Karpas-422 (cell line): ENCODE measurements around the gene C9. TPM values are rescaled to one million over a fixed set of nuclear protein-coding genes. Genes with fewer than 3 reads are reported as not detected.

Source experiments
- DNase-seq: peaks from one replicate; pipeline ENCODE4 v3.0.0-alpha.2; 2015
- H2AFZ ChIP-seq: fragments of 200-600 bp; sonication (generic); 2 replicates; pipeline ENCODE4 v1.6.1; 2014; ENCODE audit warnings: antibody characterized with exemption, low read length, mixed read lengths
- H3K27ac ChIP-seq: fragments of 200-600 bp; sonication (generic); 2 replicates; pipeline ENCODE4 v1.5.1; 2014; ENCODE audit warnings: mild to moderate bottlenecking, low read length, moderate library complexity
- H3K27me3 ChIP-seq: fragments of 200-600 bp; sonication (generic); 2 replicates; pipeline ENCODE4 v1.6.1; 2014; ENCODE audit warnings: low read length, mixed read lengths
- H3K36me3 ChIP-seq: fragments of 200-600 bp; sonication (generic); 2 replicates; pipeline ENCODE4 v1.6.1; 2014; ENCODE audit warnings: low read length, mixed read lengths; ENCODE audit not compliant: insufficient read depth
- H3K4me1 ChIP-seq: fragments of 200-600 bp; sonication (generic); 2 replicates; pipeline ENCODE4 v1.6.1; 2014; ENCODE audit warnings: mild to moderate bottlenecking, low read length, mixed read lengths
- H3K4me2 ChIP-seq: fragments of 200-600 bp; sonication (generic); 2 replicates; pipeline ENCODE4 v1.6.1; 2014; ENCODE audit warnings: low read length, low read depth, mild to moderate bottlenecking; ENCODE audit not compliant: poor library complexity, severe bottlenecking
- H3K4me3 ChIP-seq: fragments of 200-600 bp; sonication (generic); 2 replicates; pipeline ENCODE4 v1.5.1; 2014; ENCODE audit warnings: mild to moderate bottlenecking, antibody characterized with exemption, low read length, mixed read lengths
- H3K79me2 ChIP-seq: fragments of 200-600 bp; sonication (generic); 2 replicates; pipeline ENCODE4 v1.6.1; 2014; ENCODE audit warnings: mild to moderate bottlenecking, low read length, mixed read lengths
- H3K9ac ChIP-seq: fragments of 200-600 bp; sonication (generic); 2 replicates; pipeline ENCODE4 v1.6.0; 2014; ENCODE audit warnings: low read length
- H3K9me2 ChIP-seq: fragments of 200-600 bp; sonication (generic), shearing (Covaris generic); replicated peaks from 2 replicates; pipeline ENCODE4 v1.6.0; 2014; ENCODE audit warnings: mild to moderate bottlenecking, low read length, moderate library complexity; ENCODE audit not compliant: insufficient read depth
- H3K9me3 ChIP-seq: fragments of 300-700, 200-600 bp; sonication (generic); 2 replicates; pipeline ENCODE4 v1.6.1; 2014; ENCODE audit warnings: low read length, mixed read lengths
- H4K20me1 ChIP-seq: fragments of 200-600 bp; sonication (generic); 2 replicates; pipeline ENCODE4 v1.6.1; 2014; ENCODE audit warnings: mild to moderate bottlenecking, antibody characterized with exemption, low read length, low read depth; ENCODE audit not compliant: insufficient read depth
- total RNA-seq: library from RNA; depleted of rRNA; stranded (reverse); fragments of >200 nt; shearing (Covaris generic); gene quantifications from 2 replicates; pipeline ENCODE4 v1.2.3, GENCODE V29; 2014; ENCODE audit warnings: low replicate concordance

Gene C9
- total RNA-seq, 1 experiment from 2014 or later, result not detected

- Histone ChIP-seq H3K9ac (no peak overlapping the region), H3K9me2 (no peaks in the 10 kb centered on the region), H4K20me1 (no peaks in the 10 kb centered on the region), H3K4me3 (no peak overlapping the region), H3K36me3 (no peaks in the 10 kb centered on the region), H3K9me3 (no peaks in the 10 kb centered on the region), H3K79me2 (no peaks in the 10 kb centered on the region), H3K27me3 (no peaks in the 10 kb centered on the region), H2AFZ (no peak overlapping the region), H3K4me2 (no peak overlapping the region), H3K4me1 (peaks cover 7% of the 10 kb centered on the region), H3K27ac (no peak overlapping the region)
- DNase-seq, result no peak
Measured at GRCh38 chr5:39266442-39266841, 97.9 kb downstream of the C9 start.

DNA sequence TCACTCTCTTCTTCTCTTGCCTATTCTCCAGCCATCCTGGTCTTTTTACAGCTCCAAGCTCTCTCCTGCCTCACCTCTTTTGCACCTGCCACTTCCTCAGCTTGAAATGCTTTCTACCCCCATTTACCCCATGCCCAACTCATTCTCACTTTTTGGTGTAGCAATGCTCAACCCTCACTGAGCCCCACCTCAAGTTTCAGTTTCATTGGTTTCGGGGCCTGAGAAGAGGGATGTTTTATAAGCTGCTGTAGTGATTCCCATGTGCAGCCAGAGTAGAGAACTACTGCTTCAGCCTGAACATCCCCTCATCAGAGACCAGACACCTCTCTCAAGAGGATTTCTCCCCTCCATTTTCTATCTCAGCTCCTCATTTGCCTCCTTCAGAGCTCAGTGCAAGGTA lies 99.8 kb downstream of the C9 start:
- Histone ChIP-seq H4K20me1 (no peaks in the 10 kb centered on the region), H3K79me2 (no peaks in the 10 kb centered on the region), H3K27me3 (no peaks in the 10 kb centered on the region), H3K36me3 (no peaks in the 10 kb centered on the region), H3K9me3 (no peaks in the 10 kb centered on the region), H2AFZ (no peak overlapping the region), H3K4me3 (no peak overlapping the region), H3K9me2 (no peaks in the 10 kb centered on the region), H3K4me1 (no peaks in the 10 kb centered on the region), H3K4me2 (no peak overlapping the region), H3K9ac (no peak overlapping the region), H3K27ac (no peak overlapping the region)
- DNase-seq, result no peak

DNA sequence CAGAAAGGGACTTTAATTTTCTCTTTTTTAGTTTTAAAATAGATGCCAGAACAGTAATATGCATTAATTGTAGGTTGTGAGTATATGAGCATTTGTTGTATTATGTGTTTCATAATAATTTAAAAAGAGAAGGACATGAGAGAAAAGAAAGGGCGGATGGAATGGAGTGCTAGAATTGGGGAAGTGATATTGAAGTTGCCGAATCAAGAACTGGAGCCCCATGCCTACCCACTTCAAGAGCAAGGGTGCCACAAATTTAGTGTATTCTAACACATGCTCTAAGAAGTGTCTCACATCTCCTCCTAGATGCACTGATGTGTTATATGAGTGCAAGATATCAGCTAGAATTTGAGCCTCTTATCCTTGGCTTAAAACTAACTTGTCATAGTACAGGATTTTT lies 101.3 kb downstream of the C9 start:
- Histone ChIP-seq H3K4me3 (no peak overlapping the region), H3K9ac (no peak overlapping the region), H3K27me3 (no peaks in the 10 kb centered on the region), H4K20me1 (no peaks in the 10 kb centered on the region), H3K4me2 (no peak overlapping the region), H3K79me2 (no peaks in the 10 kb centered on the region), H3K27ac (no peak overlapping the region), H3K36me3 (no peaks in the 10 kb centered on the region), H3K9me3 (no peaks in the 10 kb centered on the region), H2AFZ (no peak overlapping the region), H3K9me2 (no peaks in the 10 kb centered on the region), H3K4me1 (no peaks in the 10 kb centered on the region)
- no peak for DNase-seq

GRCh38 chr5:39260095-39260494 lies 104.2 kb downstream of the C9 start:
- Histone ChIP-seq H3K9me3 (no peaks in the 10 kb centered on the region), H3K9me2 (no peaks in the 10 kb centered on the region), H2AFZ (no peak overlapping the region), H3K4me1 (no peaks in the 10 kb centered on the region), H3K27me3 (no peaks in the 10 kb centered on the region), H4K20me1 (no peaks in the 10 kb centered on the region), H3K4me3 (no peak overlapping the region), H3K36me3 (no peaks in the 10 kb centered on the region), H3K27ac (no peak overlapping the region), H3K79me2 (no peaks in the 10 kb centered on the region), H3K4me2 (no peak overlapping the region), H3K9ac (no peak overlapping the region)
- no peak for DNase-seq

DNA sequence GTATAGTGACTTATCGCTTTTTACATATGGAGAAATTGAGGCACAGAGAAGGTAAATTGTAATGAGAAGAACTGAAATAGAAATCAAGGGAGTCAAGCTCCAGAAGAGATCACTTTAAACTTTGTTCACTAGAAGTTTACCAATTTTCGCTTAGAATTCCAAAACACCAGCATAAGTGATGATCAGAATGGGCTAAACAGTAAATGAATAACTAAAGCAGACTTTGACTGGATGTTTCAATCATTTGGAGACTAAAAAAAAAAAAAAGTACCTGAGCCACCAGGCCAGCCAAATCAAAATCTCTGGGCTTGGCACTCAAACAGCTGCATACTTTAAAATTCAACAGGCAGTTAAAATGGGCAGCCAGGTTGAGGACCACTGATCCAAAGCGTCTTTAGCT lies 106.7 kb downstream of the C9 start:
- H3K27ac ChIP-seq, result no peak overlapping the region
- H3K4me2 ChIP-seq, result no peak overlapping the region
- H3K9ac ChIP-seq, result no peak overlapping the region
- no peaks in the 10 kb centered on the region for H3K27me3 ChIP-seq
- H4K20me1 ChIP-seq, result no peaks in the 10 kb centered on the region
- no peaks in the 10 kb centered on the region for H3K9me3 ChIP-seq
- no peak for DNase-seq
- H3K36me3 ChIP-seq, result no peaks in the 10 kb centered on the region
- H3K9me2 ChIP-seq, result no peaks in the 10 kb centered on the region
- no peak overlapping the region for H3K4me3 ChIP-seq
- no peak overlapping the region for H2AFZ ChIP-seq
- H3K4me1 ChIP-seq, result no peaks in the 10 kb centered on the region
- no peaks in the 10 kb centered on the region for H3K79me2 ChIP-seq

DNA sequence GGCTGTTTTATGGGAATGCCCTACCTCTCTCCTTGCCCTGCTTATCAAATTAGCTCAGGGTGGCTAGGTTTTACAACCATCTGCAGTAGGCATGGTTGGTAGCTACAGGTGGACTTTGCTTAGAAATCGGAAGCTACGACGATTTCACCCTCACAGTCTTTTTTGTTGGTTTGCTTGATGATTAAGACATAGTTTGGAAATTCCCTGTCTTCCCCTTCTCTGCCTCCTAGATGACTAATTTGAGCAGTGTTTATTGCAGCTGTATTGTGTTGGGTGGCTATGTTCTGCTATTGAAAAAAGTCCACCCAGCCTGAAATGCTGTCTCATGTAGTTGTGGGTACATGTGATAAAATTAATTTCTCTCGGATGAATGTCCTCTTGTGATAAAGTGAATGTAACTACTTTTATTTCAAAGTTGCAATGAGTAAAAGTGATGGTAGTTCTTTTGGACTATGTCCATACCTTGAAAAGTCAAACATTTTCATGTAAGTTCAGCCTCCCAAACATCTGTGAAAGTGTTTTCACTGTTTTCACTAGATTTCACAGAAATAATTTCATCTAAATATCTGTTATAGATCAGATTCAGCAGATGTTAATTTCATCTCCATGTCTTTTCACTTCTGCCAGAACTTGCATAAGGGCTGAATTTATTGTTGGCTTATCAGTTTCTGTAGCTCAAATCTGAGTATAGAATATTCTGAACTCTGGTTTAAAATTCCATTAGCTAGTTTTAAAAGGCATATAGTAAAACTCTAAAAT lies 107.6 kb downstream of the C9 start:
- Histone ChIP-seq H3K9me2 (no peaks in the 10 kb centered on the region), H3K4me1 (no peaks in the 10 kb centered on the region), H3K27ac (no peak overlapping the region), H3K9ac (no peak overlapping the region), H4K20me1 (no peaks in the 10 kb centered on the region), H3K79me2 (no peaks in the 10 kb centered on the region), H3K4me3 (no peak overlapping the region), H3K27me3 (no peaks in the 10 kb centered on the region), H3K4me2 (no peak overlapping the region), H3K36me3 (no peaks in the 10 kb centered on the region), H2AFZ (no peak overlapping the region), H3K9me3 (no peaks in the 10 kb centered on the region)
- DNase-seq, result no peak

GRCh38 chr5:39255406-39255805 lies 108.9 kb downstream of the C9 start:
- no peaks in the 10 kb centered on the region for H4K20me1 ChIP-seq
- no peaks in the 10 kb centered on the region for H3K9me3 ChIP-seq
- peak; percentile 23 for DNase-seq
- no peaks in the 10 kb centered on the region for H3K9me2 ChIP-seq
- no peak overlapping the region for H3K9ac ChIP-seq
- no peak overlapping the region for H2AFZ ChIP-seq
- no peak overlapping the region for H3K27ac ChIP-seq
- H3K4me2 ChIP-seq, result no peak overlapping the region
- H3K36me3 ChIP-seq, result no peaks in the 10 kb centered on the region
- no peak overlapping the region for H3K4me3 ChIP-seq
- H3K27me3 ChIP-seq, result no peaks in the 10 kb centered on the region
- H3K4me1 ChIP-seq, result no peaks in the 10 kb centered on the region
- no peaks in the 10 kb centered on the region for H3K79me2 ChIP-seq

- Histone ChIP-seq H3K9me3 (no peaks in the 10 kb centered on the region), H3K9me2 (no peaks in the 10 kb centered on the region), H3K36me3 (no peaks in the 10 kb centered on the region), H3K27me3 (no peaks in the 10 kb centered on the region), H3K4me1 (no peaks in the 10 kb centered on the region), H3K27ac (no peak overlapping the region), H3K9ac (no peak overlapping the region), H3K79me2 (no peaks in the 10 kb centered on the region), H4K20me1 (no peaks in the 10 kb centered on the region), H2AFZ (no peak overlapping the region), H3K4me3 (no peak overlapping the region), H3K4me2 (no peak overlapping the region)
- DNase-seq, result no peak
Measured at GRCh38 chr5:39254671-39255070, 109.6 kb downstream of the C9 start.
